DMS53 treated with DMSO at 0.1 percent for 48 hours (cell line): ENCODE measurements around the gene GUK1.
A peak's percentile ranks its signal among the peaks of the same experiment; 100 is the strongest.
"Not testable (repeated sequence)": the region's sequence is repeated elsewhere in the genome, so short reads cannot be mapped to it uniquely, and the experiment has no call there.

Experiments used
- DNase-seq: peaks from one replicate; lab custom pipeline; 2025; ENCODE audit not compliant: unreplicated experiment; lab: John Stamatoyannopoulos, UW

Gene GUK1

GRCh38 chr1:228161866-228162265 is 21.8 kb downstream of the GUK1 start:
- DNase-seq: no peak

DNA sequence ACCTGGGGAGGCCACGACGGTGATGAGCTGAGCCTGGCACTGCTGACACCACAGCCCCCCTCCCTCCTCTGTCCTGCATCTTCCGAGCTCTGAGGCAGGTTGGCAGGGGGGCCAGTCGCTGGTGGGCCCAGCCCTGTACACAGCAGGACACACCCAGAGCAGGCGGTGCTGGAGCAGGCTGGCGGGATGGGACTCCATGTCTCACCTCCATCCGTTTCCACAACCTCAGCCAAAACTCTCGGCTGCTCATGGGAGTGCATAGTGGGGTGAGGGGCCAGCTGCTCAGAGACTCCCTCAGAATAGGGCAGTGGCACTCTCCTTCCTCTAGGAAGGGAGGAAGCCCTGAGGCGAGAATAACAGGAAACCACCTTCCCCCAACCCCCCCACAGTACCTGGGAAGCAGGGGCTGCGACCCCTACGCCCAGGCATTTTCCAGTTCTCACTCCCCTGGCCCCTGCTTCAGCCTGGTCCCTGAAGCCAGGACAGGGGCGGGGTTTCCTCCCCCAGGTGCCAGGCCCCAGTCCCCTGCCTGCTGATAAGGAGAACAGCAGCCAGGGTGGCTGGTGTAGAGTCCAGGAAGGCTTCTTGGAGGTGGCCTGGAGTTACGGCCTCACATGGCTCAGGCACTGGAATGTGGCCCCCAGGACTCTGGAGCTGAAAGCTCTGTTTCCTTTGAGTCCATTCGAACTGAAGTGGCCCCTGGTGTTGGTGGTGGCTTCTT is 22.4 kb downstream of the GUK1 start:
- DNase-seq: no peak

GRCh38 chr1:228163007-228163753 is 23.1 kb downstream of the GUK1 start:
- DNase-seq: no peak

DNA sequence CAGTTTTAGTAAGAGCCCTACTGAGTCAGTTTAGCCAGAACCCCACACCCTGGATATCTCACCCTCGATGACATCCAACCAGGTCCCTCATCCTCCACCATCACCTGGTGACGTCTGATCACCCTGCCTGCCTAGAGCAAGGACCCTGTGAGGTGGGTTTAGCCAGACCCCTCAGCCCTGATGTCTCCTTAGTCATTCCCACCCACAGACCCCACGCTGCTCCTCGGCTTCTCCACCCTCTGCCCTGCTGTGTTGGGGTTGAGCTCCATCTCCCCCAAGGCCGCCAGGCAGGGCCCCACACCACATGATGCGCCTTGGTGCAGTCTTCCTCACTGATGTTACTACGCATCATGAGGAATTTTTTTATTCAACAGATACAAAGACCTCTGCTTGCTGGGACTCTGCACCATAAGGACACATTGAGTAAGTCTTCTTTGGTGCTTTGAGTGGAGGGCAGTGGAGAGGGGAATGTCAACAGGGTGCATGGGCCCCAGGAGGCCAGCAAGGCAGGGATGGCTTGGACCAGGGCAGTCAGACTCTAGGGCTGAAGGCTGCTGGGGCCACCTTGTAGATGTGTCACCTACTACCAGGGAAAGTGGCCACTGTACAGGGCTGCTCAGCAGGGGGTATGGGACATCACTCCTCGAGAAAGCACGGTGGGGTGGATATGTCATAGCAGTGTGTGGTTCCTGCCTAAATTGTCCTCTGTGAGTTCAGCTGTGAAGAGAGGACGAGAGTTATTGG is 23.9 kb downstream of the GUK1 start:
- no peak for DNase-seq

DNA sequence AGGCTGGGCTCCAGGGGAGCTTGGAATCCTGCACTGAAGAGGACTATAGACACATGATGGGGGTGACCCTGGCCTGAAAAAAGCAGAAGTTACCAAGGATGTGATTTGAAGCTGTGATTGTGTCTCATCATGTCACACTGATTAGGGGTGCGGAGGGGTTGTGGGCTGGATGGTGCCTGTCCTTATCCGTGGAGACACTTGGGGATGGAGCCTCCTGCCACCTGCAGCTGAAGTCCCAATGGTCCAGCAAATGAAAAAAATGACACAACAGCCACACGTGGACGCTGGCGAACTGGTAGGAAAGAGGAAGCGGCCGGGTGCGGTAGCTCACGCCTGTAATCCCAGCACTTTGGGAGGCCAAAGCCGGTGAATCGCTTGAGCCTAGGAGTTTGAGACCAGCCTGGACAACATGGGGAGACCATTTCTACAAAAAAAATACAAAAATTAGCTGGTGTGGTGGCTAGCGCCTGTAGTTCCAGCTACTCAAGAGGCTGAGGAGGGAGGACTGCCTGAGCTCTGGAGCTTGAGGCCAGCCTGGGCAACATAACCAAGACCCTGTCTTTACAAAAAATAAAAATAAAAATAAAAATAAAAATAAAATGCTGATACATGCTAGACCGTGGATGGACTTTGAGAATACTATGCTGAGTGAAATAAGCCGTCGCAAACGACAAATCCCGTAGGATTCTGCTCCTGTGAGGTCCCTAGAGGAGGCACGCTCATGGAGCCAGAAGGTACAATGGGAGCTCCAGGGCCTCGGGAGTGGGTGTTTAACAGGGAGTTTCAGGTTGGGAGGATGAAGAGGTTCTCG is 24.7 kb downstream of the GUK1 start:
- DNase-seq: no peak

DNA sequence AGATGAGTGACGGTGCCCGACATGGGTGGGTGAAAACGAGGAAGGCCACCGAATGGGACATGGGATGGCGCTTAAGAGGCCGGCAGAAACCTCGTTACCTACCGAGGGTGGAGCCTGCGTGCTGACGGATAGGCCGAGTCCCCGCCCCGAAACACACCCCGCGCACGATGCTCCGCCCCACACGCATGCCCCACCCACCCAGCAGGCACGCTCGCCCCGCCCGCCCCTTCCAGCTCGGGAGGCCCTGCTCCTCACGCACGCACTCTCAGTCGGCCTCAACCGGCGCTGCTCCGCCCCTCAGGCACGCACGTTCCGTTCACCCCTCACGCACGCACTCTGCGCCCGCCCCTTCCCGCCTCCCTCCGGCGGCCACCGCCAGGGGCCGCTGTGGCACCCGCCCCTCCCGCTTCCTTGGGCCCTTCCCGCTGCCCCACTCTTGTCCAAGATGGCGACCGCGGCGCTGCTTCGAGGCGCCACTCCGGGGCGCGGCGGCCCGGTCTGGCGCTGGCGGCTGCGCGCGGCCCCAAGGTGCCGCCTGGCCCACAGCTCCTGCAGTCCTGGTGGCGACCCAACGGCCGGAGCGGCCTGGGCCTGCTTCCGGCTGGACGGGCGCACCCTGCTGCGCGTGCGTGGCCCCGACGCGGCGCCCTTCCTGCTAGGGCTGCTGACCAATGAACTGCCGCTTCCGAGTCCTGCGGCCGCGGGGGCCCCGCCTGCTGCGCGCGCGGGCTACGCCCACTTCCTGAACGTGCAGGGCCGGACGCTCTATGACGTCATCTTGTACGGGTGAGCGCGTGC is 25.5 kb downstream of the GUK1 start, which contains the start of gene IBA57:
Gene IBA57, plus strand, starts transcription at position 433 of the 798 bp plus-strand sequence. Its CDS starts 13 bp downstream, at position 446.
- DNase-seq: peak; percentile 92

GRCh38 chr1:228166170-228166936 is 26.3 kb downstream of the GUK1 start:
- DNase-seq: peak; percentile 65

DNA sequence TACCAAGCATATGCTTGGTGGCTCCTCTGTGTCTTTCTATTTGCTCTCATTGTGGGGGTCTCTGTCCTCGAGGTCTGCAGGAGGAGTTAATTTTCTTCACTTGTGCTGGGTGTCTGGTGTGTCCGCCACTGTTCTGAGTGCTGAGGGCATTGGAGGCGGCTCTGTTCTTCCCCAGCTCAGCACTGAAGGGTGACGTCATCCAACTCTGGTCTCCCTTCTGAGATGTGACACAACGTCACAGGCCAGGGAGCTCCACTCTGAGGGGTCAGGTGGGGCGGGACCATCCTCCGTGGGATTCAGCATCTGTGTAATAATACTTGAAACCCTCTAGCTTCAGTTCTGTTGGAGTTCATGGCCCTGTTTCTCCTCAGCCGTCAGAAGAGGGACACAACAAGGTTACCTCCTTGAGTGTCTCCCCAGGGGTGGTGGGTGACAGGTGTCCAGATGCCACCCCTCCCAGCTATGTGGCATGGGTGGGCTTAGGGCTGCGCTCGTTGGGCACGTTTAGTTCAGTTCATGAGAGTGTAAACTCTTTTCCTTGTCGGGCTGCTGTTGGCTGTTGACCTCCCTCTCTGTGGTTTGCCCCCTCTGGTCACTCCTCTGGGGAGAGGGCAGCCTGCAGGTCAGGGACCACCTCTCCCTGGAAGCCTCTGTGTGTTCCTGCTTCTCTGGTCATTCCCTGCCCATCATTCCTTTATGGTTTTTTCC is 28.6 kb downstream of the GUK1 start:
- DNase-seq: no peak

- DNase-seq: no peak
Observed at GRCh38 chr1:228169345-228169744, 29.3 kb downstream of the GUK1 start.

GRCh38 chr1:228170666-228171065 is 30.6 kb downstream of the GUK1 start:
- no peak for DNase-seq

GRCh38 chr1:228171221-228171891 is 31.3 kb downstream of the GUK1 start:
- no peak for DNase-seq

GRCh38 chr1:228172591-228173527 is 32.8 kb downstream of the GUK1 start:
- no peak for DNase-seq

DNA sequence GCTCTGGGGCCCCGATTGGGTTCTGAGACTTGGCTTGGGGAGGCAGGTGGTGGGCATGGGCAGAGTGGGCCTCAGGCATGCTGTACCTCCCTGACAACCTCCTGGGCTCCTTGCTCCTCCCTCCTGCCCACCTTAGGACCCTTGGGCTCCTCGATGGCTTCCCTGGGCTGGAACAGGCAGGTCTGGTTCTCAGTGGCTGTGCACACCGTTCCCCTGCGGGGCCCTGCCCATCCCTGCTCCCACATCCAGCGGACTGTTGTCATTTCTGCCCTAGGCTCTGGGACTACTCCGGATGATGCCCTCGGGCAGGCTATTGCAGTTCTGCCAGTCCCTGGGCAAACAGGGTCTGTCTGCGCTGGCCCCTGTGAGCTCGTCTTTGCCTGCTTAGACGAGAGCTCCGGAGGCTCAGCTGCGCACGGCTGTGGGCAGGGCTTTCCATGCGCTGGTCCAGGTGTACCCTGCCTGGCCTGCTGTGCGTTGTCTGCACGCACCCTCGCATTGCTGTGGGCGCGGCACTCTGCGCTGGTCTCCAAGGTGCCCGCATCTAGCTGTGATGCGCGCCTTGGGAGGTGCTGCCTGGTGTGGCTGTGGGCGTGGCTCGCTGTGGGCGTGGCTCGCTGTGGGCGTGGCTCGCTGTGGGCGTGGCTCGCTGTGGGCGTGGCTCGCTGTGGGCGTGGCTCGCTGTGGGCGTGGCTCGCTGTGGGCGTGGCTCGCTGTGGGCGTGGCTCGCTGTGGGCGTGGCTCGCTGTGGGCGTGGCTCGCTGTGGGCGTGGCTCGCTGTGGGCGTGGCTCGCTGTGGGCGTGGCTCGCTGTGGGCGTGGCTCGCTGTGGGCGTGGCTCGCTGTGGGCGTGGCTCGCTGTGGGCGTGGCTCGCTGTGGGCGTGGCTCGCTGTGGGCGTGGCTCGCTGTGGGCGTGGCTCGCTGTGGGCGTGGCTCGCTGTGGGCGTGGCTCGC is 33.7 kb downstream of the GUK1 start:
- not testable (repeated sequence) for DNase-seq

GRCh38 chr1:228174482-228175315 is 34.6 kb downstream of the GUK1 start:
- DNase-seq: no peak
